Right lobe of liver (tissue), 4 donors: ENCODE results near the gene CAPN12.

Experiments
- CTCF ChIP-seq, 4 donors: fragments of 200-600 bp in 3 of 4; fragments of 450-650 bp in 1 of 4; IDR thresholded peaks; one replicate each; pipeline versions ENCODE4 v1.5.1 to v1.8.0; 2016 to 2022; ENCODE audit warnings: antibody characterized with exemption in 4 of 4, mild to moderate bottlenecking in 2 of 4
- POLR2A ChIP-seq: fragments of 450-650 bp; IDR thresholded peaks from one replicate; pipeline ENCODE4 v1.6.1; 2017; ENCODE audit warnings: antibody characterized with exemption, mild to moderate bottlenecking
- donor health status: DM: no; HTN: no; CAD: no.
- donor health status: DM: no; HTN: no; CAD: no.
- donor health status: DM: no; HTN: yes; CAD: no.

- no peak for TF ChIP-seq CTCF (IDR thresholded peaks at IDR 0.05)
- no peak for TF ChIP-seq POLR2A
Measured at GRCh38 chr19:38721979-38722773, 22.1 kb downstream of the CAPN12 start.
